Activated CD4-positive, CD25-positive, alpha-beta regulatory T cell treated with anti-CD3 and anti-CD28 coated beads, Interleukin-2, amount 50 U/mL, for 24 hours (primary cell): ENCODE results near the gene TMEM18.

Source experiments
- ATAC-seq, 2 donors: fragments of 150-1000 bp; cut with Tn5 transposase; one replicate each; pipeline ENCODE4 v1.10.0; 2021; ENCODE audit warnings: mild to moderate bottlenecking in 1 of 2, moderate library complexity in 1 of 2

TMEM18 gene

GRCh38 chr2:671787-672605 lies 5.2 kb downstream of the TMEM18 start:
- ATAC-seq, result no peak

GRCh38 chr2:671072-671471 lies 6.1 kb downstream of the TMEM18 start:
- ATAC-seq, result no peak

GRCh38 chr2:670637-671036 lies 6.6 kb downstream of the TMEM18 start:
- no peak for ATAC-seq

GRCh38 chr2:669323-669722 lies 7.9 kb downstream of the TMEM18 start:
- no peak for ATAC-seq

GRCh38 chr2:668000-668398 lies 9.2 kb downstream of the TMEM18 start:
- no peak for ATAC-seq

- ATAC-seq, result peak; percentile 85
Observed at GRCh38 chr2:667332-667999, 9.7 kb downstream of the TMEM18 start.

- ATAC-seq, result no peak
Observed at GRCh38 chr2:666441-666840, 10.8 kb downstream of the TMEM18 start.

GRCh38 chr2:665340-666073 lies 11.7 kb downstream of the TMEM18 start:
- no peak for ATAC-seq

- ATAC-seq, result no peak
Observed at GRCh38 chr2:664063-664462, 13.1 kb downstream of the TMEM18 start.

- ATAC-seq, result no peak
Observed at GRCh38 chr2:663221-663620, 14.0 kb downstream of the TMEM18 start.

- ATAC-seq, result no peak
Observed at GRCh38 chr2:661360-661635, 15.9 kb downstream of the TMEM18 start.

- no peak for ATAC-seq
Observed at GRCh38 chr2:660586-661359, 16.4 kb downstream of the TMEM18 start.

- no peak for ATAC-seq
Observed at GRCh38 chr2:660029-660428, 17.2 kb downstream of the TMEM18 start.

- ATAC-seq, result no peak
Observed at GRCh38 chr2:658426-658825, 18.8 kb downstream of the TMEM18 start.

GRCh38 chr2:657766-658165 lies 19.4 kb downstream of the TMEM18 start:
- ATAC-seq, result no peak

GRCh38 chr2:656676-657075 lies 20.5 kb downstream of the TMEM18 start:
- no peak for ATAC-seq

- no peak for ATAC-seq
Observed at GRCh38 chr2:655626-656025, 21.6 kb downstream of the TMEM18 start.

GRCh38 chr2:654896-655295 lies 22.3 kb downstream of the TMEM18 start:
- ATAC-seq, result no peak

GRCh38 chr2:653645-654425 lies 23.4 kb downstream of the TMEM18 start:
- ATAC-seq, result no peak

- no peak for ATAC-seq
Observed at GRCh38 chr2:652881-653480, 24.2 kb downstream of the TMEM18 start.

- no peak for ATAC-seq
Observed at GRCh38 chr2:651951-652373, 25.2 kb downstream of the TMEM18 start.
